T-helper 2 cell treated with Interferon-gamma antibody and Interleukin-4, amounts not matched to agents 5 μg/mL and 100 μg/mL, for 36 hours (primary cell): ENCODE data around the gene SMYD3.

ENCODE experiments used
- DNase-seq: peaks from one replicate; pipeline ENCODE4 v3.0.0; 2021; ENCODE audit warnings: low spot score
- H3K27ac Mint-ChIP-seq: one replicate; pipeline ENCODE4 v1.8.0; 2021; ENCODE audit warnings: mild to moderate bottlenecking, mixed read lengths
- H3K27me3 Mint-ChIP-seq: one replicate; pipeline ENCODE4 v1.8.0; 2021; ENCODE audit warnings: low read depth, mixed read lengths
- H3K36me3 Mint-ChIP-seq: one replicate; pipeline ENCODE4 v1.8.0; 2021; ENCODE audit warnings: low read depth, mixed read lengths
- H3K4me1 Mint-ChIP-seq: one replicate; pipeline ENCODE4 v1.8.0; 2021; ENCODE audit warnings: low read depth, mixed read lengths
- H3K4me3 Mint-ChIP-seq: one replicate; pipeline ENCODE4 v1.8.0; 2022; ENCODE audit warnings: mild to moderate bottlenecking, moderate library complexity, mixed read lengths
- H3K9me3 Mint-ChIP-seq: one replicate; pipeline ENCODE4 v1.8.0; 2021; ENCODE audit warnings: mixed read lengths

SMYD3 gene

DNA sequence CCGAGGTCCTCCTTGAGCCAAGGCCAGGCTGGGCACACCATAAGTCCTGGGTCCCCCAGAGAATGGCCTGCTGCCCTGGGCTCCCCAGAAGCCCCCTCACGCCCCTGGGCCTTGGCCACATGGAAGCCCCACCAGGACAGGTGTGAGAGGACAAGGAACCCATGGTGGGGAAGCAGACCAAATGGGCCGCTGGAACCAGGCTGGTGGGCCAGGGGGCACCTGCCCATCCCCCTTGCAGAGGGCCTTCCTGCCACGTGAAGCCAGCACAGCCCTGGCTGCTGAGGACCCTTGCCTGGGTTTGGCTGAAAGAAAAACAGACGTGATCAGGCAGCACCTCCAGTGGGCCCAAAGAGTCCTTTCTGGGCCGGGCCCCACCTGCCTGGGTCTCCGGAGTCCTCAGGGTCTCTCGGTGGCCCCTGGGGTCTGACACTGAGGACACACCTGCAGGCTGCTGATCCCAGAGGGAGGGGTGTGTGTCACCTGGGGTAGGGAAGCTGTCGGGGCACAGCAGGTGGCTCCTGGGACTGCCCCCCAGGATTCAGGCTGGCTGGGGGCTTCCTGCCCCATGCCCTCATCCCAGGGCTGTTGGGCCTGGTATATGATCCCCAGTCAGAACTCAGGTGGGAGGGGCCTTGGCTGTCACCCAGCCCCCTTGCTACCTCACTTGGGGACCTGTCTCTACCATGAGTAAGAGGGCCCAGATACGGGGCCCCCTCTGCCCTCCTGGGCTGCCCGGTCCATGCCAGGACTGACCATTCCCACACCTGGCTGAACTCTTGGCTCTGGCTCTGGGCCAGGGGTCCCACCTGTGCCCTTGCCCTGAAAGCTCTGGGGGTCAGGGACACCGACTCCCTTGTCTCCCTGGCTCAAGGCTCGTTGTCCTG is 3.3 kb upstream of the SMYD3 start:
- H3K4me1 Mint-ChIP-seq: peaks cover 20% of the 10 kb centered on the region
- peaks cover 3% of the 10 kb centered on the region for H3K36me3 Mint-ChIP-seq
- H3K27me3 Mint-ChIP-seq: no peaks in the 10 kb centered on the region
- DNase-seq: no peak
- H3K27ac Mint-ChIP-seq: no peak overlapping the region
- peaks cover 11% of the 10 kb centered on the region for H3K9me3 Mint-ChIP-seq
- no peak overlapping the region for H3K4me3 Mint-ChIP-seq

DNA sequence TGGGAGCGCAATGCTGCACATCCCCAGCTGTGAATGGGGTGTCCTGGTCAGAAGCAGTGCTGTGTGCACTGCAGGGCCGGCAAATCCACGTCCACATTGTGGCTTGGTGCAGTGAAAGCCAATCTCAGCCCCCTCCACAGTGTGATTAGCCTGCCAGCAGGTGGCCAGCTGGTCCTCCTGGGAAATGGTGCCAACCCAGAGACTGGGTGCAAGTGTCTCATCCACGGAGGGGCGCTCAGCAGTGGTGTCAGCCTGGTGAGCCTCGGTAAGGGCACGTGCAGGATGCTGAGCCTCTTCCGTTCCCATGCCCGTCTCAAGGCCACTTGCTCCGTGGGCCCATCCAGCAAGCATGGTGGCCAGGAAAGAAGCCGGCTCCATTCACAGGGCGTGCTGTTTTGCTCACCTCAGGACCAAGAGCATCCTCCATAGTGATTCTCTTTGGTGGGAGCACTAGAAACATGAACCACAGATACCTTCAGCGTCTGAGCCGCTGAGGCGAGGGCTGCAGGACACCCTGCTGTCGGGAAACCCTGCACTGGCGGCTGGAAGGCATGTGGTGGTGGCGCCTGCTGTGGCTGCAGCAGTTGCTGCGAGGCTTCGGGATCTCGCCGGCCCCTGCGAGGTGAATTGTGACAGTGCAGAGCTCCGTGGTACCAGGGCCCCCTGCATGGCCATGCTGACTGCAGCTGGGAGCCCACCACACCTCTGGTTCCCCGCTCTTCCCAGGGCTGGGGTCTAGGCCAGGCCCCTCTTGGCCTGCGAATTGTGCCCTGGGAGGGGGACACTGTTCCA is 2.0 kb upstream of the SMYD3 start:
- Mint-ChIP-seq H3K36me3 (no peaks in the 10 kb centered on the region), H3K4me1 (peaks cover 15% of the 10 kb centered on the region), H3K27ac (no peak overlapping the region), H3K27me3 (no peaks in the 10 kb centered on the region), H3K4me3 (no peak overlapping the region), H3K9me3 (no peaks in the 10 kb centered on the region)
- DNase-seq: no peak

- peaks cover 19% of the 10 kb centered on the region for H3K4me1 Mint-ChIP-seq
- no peaks in the 10 kb centered on the region for H3K27me3 Mint-ChIP-seq
- H3K27ac Mint-ChIP-seq: peak overlapping the region; percentile 48
- peak overlapping the region; percentile 84 for H3K4me3 Mint-ChIP-seq
- no peak for DNase-seq
- H3K36me3 Mint-ChIP-seq: no peaks in the 10 kb centered on the region
- no peaks in the 10 kb centered on the region for H3K9me3 Mint-ChIP-seq
Observed at GRCh38 chr1:246506367-246506673, 759 bp downstream of the SMYD3 start.

DNA sequence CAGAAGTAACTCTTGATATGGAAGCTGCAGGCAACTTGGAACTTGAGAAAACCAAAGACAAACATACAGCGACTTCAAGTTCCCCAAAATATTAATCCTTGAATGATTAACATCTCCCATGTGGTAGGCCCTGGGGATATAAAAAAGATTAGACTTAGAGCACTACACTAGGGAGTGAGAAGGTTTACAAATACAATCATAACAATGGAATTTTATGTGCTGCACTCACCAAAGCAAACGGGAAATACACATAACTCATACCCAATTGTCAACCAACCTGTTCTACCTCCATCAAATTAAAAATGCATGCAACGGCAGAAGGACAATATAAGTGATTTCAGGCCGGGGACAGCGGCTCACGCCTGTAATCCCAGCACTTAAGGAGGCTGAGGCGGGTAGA is 3.7 kb downstream of the SMYD3 start:
- Mint-ChIP-seq H3K36me3 (no peaks in the 10 kb centered on the region), H3K4me1 (peaks cover 19% of the 10 kb centered on the region), H3K4me3 (no peak overlapping the region), H3K27ac (no peak overlapping the region), H3K27me3 (no peaks in the 10 kb centered on the region), H3K9me3 (no peaks in the 10 kb centered on the region)
- DNase-seq: no peak

GRCh38 chr1:246497331-246497915 is 9.7 kb downstream of the SMYD3 start:
- H3K4me3 Mint-ChIP-seq: no peak overlapping the region
- H3K27ac Mint-ChIP-seq: no peak overlapping the region
- no peak for DNase-seq
- peaks cover 4% of the 10 kb centered on the region for H3K4me1 Mint-ChIP-seq
- no peaks in the 10 kb centered on the region for H3K36me3 Mint-ChIP-seq
- H3K27me3 Mint-ChIP-seq: no peaks in the 10 kb centered on the region
- no peaks in the 10 kb centered on the region for H3K9me3 Mint-ChIP-seq

- Mint-ChIP-seq H3K9me3 (no peaks in the 10 kb centered on the region), H3K4me1 (peaks cover 4% of the 10 kb centered on the region), H3K27me3 (no peaks in the 10 kb centered on the region), H3K36me3 (no peaks in the 10 kb centered on the region), H3K27ac (no peak overlapping the region), H3K4me3 (no peak overlapping the region)
- DNase-seq: peak; percentile 21
Observed at GRCh38 chr1:246492611-246493245, 14.4 kb downstream of the SMYD3 start.

GRCh38 chr1:246491551-246492053 is 15.5 kb downstream of the SMYD3 start:
- H3K4me1 Mint-ChIP-seq: no peaks in the 10 kb centered on the region
- DNase-seq: no peak
- no peaks in the 10 kb centered on the region for H3K27me3 Mint-ChIP-seq
- no peaks in the 10 kb centered on the region for H3K36me3 Mint-ChIP-seq
- no peak overlapping the region for H3K27ac Mint-ChIP-seq
- no peak overlapping the region for H3K4me3 Mint-ChIP-seq
- no peaks in the 10 kb centered on the region for H3K9me3 Mint-ChIP-seq

DNA sequence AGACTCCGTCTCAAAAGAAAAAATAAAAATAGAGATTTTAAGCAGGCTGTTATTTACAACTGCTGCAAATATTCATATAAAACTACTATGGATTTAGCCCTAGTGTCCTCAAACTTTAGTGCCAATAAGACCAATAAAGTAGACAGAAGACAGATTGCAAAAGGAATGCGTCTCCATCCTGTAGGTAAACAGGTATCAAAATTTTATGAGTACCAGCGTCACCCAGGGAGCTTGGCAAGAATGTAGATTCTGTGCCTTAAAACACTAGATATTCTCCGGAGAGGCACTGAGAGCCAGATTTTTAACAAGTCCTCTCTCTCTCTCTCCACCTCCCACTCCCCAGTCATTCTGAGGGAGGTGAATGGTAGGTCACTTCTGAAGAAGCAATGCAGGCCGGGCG is 18.4 kb downstream of the SMYD3 start:
- DNase-seq: no peak
- no peak overlapping the region for H3K4me3 Mint-ChIP-seq
- H3K4me1 Mint-ChIP-seq: peaks cover 1% of the 10 kb centered on the region
- H3K36me3 Mint-ChIP-seq: no peaks in the 10 kb centered on the region
- no peak overlapping the region for H3K27ac Mint-ChIP-seq
- no peaks in the 10 kb centered on the region for H3K9me3 Mint-ChIP-seq
- no peaks in the 10 kb centered on the region for H3K27me3 Mint-ChIP-seq

- H3K36me3 Mint-ChIP-seq: no peaks in the 10 kb centered on the region
- H3K4me1 Mint-ChIP-seq: peaks cover 13% of the 10 kb centered on the region
- H3K9me3 Mint-ChIP-seq: no peaks in the 10 kb centered on the region
- no peaks in the 10 kb centered on the region for H3K27me3 Mint-ChIP-seq
- DNase-seq: no peak
- no peak overlapping the region for H3K27ac Mint-ChIP-seq
- H3K4me3 Mint-ChIP-seq: no peak overlapping the region
Observed at GRCh38 chr1:246483569-246483933, 23.5 kb downstream of the SMYD3 start.

DNA sequence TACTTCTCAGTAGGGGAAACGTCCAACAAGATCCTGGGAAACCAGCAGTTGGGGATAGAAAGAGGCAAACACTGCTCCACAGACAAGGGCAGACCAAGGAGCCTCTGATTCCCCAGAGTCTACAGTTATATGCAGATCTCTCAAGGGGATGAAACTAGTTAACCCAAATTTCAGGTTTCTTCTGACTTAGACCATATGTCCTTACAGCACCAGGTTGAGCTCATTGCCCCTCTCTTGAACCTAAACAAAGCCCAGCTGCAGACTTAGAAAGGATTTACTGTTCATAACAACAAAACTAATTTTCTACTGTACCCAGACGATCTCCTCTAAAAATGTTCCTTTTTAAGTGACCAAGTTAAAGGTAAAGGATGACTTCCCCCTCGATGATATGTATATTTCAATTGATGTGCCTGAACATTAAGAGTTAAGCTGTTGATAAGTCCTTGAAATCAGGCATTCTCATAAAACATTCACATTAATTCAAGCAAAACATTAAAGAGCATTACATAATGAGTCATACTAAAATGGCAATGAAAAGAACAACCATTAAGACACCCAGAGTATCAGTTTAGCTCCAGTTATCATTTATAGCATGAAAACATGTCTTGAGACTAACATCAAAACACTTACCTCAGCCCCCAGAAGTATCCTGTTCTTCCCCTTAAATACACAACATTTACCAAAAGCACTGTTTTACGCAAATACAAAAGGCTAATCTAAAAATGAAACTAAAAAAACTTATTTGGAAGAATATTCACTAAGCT is 24.1 kb downstream of the SMYD3 start:
- peaks cover 13% of the 10 kb centered on the region for H3K4me1 Mint-ChIP-seq
- H3K27me3 Mint-ChIP-seq: no peaks in the 10 kb centered on the region
- no peak overlapping the region for H3K4me3 Mint-ChIP-seq
- no peak for DNase-seq
- H3K9me3 Mint-ChIP-seq: no peaks in the 10 kb centered on the region
- no peaks in the 10 kb centered on the region for H3K36me3 Mint-ChIP-seq
- no peak overlapping the region for H3K27ac Mint-ChIP-seq

- Mint-ChIP-seq H3K4me3 (no peak overlapping the region), H3K9me3 (no peaks in the 10 kb centered on the region), H3K27ac (no peak overlapping the region), H3K36me3 (no peaks in the 10 kb centered on the region), H3K4me1 (peaks cover 13% of the 10 kb centered on the region), H3K27me3 (no peaks in the 10 kb centered on the region)
- DNase-seq: no peak
Observed at GRCh38 chr1:246479061-246479460, 28.0 kb downstream of the SMYD3 start.

- H3K4me1 Mint-ChIP-seq: peaks cover 4% of the 10 kb centered on the region
- no peak overlapping the region for H3K4me3 Mint-ChIP-seq
- no peak overlapping the region for H3K27ac Mint-ChIP-seq
- DNase-seq: no peak
- no peaks in the 10 kb centered on the region for H3K27me3 Mint-ChIP-seq
- no peaks in the 10 kb centered on the region for H3K36me3 Mint-ChIP-seq
- H3K9me3 Mint-ChIP-seq: no peaks in the 10 kb centered on the region
Observed at GRCh38 chr1:246477634-246478033, 29.4 kb downstream of the SMYD3 start.

GRCh38 chr1:246476771-246477170 is 30.3 kb downstream of the SMYD3 start:
- no peaks in the 10 kb centered on the region for H3K36me3 Mint-ChIP-seq
- H3K27ac Mint-ChIP-seq: no peak overlapping the region
- H3K4me1 Mint-ChIP-seq: peaks cover 4% of the 10 kb centered on the region
- DNase-seq: no peak
- H3K27me3 Mint-ChIP-seq: no peaks in the 10 kb centered on the region
- H3K9me3 Mint-ChIP-seq: no peaks in the 10 kb centered on the region
- no peak overlapping the region for H3K4me3 Mint-ChIP-seq
